NOMO-1 (cell line): ENCODE data around the gene GBX1.

Experiments
- DNase-seq, 2 experiments: peaks; one replicate each; lab custom pipeline; 2025; ENCODE audit not compliant: unreplicated experiment in 2 of 2; lab: John Stamatoyannopoulos, UW

GBX1 gene

GRCh38 chr7:151141311-151141854 is 26.1 kb downstream of the GBX1 start:
- no peak for DNase-seq

DNA sequence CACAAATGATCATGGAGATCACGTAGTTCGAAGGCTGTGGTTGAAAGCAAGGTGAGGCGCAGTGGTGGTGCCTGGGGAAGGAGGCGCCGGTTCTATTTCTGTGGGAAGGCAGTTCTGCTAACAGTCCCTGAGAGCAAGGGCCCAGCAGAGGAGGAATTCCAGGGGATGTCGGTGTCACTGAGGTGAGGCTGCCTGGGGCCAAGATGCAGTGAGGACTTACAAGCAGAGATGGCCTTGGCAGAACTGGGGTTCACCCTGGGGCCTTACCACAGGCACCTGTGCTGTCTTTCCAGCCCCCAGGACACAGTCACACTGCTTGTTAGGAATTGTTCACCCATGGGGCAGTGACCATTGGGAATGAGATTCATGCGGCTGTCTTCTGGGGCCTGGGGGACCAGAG is 26.7 kb downstream of the GBX1 start:
- DNase-seq = no peak

DNA sequence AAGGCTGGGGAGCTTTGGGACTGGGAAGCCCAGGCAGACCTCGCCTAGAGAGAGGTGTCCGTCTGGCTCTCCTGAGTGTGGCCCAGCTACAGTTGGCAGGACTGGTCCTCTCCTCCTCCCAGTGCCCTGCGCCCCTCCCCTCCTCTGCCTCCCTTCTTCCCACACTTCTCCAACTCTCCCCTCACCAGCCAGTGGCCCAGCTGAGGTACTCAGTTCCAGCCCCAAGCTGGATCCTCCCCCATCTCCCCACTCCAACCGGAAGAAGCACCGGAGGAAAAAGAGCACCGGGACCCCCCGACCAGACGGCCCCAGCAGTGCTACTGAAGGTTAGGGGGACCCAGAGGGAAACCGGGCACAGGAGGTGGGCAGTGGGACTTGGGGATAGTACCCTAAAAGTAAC is 27.7 kb downstream of the GBX1 start:
- DNase-seq = no peak

GRCh38 chr7:151139071-151139790 is 28.3 kb downstream of the GBX1 start:
- DNase-seq = no peak

- DNase-seq = no peak
Measured at GRCh38 chr7:151138153-151138851, 29.2 kb downstream of the GBX1 start.

DNA sequence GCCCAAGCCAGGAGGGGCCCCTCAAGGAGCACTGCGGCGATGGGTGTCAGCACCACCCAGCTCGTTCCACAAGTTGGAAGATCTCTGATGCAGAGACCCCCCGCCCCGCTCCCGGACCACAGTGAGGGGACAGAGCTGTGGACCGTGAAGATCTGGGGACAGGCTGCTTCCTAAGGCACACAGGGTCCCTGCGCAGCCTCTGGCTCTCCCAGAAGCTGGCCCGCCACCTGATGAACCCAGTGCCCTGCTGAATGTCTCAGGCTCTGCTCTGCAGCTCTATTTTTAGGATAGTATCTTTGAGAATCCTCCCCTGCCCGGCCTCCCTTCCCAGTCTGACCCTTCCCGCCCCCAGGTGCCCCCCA is 29.7 kb downstream of the GBX1 start:
- no peak for DNase-seq

DNA sequence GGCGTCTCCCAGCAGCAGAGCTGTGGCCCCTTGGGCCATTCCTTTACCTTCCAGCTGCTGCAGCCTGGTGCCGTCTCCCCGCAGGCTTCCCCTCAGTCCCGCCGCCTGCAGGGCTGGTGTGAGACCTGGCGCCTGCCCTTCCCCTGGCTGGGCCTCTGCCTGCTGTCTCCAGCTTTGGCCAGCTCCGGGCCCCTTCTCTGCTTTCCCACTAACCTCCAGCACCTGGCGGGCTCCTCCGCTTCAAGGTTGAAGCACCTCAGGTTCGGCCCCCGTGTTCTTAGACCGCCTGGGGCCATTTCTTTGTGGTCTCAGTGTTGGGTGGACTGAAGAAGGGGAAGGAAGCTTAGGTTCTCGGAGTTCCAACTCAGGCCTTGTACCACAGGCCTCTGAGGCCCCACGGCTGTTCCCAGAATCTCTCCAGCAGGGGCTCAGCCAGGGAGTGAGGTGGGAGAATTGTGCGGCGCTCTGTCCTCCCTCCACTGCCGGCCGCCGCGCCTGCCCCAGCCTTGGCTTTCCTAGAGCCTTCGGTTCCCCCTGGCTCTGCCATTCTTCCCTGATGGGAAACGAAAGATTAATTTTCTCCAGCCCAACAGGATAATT is 30.3 kb downstream of the GBX1 start:
- DNase-seq = no peak

GRCh38 chr7:151135866-151136843 is 31.3 kb downstream of the GBX1 start:
- no peak for DNase-seq

- DNase-seq = no peak
Measured at GRCh38 chr7:151135525-151135845, 32.0 kb downstream of the GBX1 start.

DNA sequence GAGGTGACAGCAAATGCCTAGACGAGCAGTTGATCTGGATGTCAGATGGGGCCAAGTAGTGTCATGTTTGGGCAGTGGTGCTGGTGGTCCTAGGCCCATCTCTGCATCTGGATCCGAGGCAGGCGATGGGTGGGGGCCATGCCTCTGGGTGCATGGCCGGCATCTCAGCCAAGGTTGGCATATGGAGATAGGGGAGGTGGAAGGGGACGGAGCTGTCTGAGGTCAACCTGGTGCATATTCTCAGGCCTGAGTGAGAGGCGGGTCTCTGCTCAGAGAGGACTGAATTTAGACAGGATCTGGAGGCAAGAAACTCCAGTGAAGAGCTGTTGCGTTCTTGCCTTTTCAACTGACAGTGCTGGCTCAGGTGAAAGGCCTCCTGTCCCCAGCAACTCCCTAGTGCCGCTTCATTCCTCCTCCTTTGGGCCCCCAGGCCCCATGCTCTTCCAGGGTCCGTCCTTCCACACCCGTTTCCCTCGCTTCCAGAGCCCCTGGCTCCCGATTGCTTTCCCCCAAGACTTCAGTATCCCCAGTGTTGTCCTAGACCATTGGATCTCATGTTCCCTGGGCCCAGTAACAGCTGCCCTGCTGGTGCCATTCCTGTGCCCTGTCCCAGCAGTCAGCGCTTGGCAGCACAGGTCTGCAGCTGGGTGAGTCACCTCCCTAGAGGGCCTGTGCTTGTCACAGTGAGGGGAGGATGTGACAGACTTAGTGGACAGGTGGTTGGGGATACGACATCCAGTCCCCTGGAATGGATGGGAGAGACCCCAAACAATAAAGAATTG is 32.6 kb downstream of the GBX1 start:
- no peak for DNase-seq

GRCh38 chr7:151133986-151134742 is 33.3 kb downstream of the GBX1 start:
- DNase-seq = no peak

- DNase-seq = no peak
Measured at GRCh38 chr7:151133266-151133985, 34.1 kb downstream of the GBX1 start.

- DNase-seq = no peak
Measured at GRCh38 chr7:151132461-151133205, 34.9 kb downstream of the GBX1 start.

DNA sequence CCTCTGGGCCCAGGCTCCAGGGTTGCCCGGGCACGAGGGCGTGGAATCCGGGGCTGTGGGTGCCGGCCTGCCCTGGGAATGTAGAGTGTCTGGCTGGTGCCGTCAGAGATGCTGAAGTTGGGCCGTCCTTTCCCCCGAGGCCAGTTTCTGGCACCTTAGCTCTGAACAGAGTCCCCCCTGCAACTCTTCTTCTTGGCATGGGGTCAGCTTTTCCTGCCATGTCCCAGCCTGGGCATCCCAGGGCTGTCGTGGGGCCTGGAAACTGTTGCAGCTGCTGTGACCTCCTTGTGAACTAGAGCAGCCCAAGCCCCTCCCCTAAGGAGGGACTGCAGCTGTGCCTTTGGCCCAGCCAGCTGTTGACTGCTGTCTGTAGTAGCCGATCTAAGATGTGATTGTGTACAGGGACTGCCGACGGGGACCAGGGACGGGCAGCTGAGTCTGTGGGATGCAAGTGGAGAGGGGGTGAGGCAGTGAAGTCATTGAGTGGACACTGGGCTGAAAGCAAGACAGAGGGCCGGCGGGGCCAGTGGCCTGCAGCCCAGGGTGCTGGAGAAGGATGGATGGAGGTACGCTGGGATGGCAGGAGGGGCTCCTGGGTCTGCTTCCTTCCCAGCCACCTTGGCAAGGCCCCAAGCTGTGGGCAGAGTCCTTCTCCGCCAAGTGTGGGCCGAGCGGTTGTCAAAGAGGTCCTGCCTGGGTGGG is 35.8 kb downstream of the GBX1 start:
- DNase-seq = no peak

GRCh38 chr7:151131224-151131591 is 36.3 kb downstream of the GBX1 start:
- no peak for DNase-seq

- no peak for DNase-seq
Measured at GRCh38 chr7:151130741-151131157, 36.7 kb downstream of the GBX1 start.

- no peak for DNase-seq
Measured at GRCh38 chr7:151129960-151130591, 37.4 kb downstream of the GBX1 start.
